GM19035 (cell line): ENCODE data around the gene CACNA1S.

Source experiments
- ATAC-seq: cut with Tn5 transposase; IDR thresholded peaks from one replicate; pipeline ENCODE4 v1.9.1; 2021; ENCODE audit not compliant: unreplicated experiment

The CACNA1S gene

DNA sequence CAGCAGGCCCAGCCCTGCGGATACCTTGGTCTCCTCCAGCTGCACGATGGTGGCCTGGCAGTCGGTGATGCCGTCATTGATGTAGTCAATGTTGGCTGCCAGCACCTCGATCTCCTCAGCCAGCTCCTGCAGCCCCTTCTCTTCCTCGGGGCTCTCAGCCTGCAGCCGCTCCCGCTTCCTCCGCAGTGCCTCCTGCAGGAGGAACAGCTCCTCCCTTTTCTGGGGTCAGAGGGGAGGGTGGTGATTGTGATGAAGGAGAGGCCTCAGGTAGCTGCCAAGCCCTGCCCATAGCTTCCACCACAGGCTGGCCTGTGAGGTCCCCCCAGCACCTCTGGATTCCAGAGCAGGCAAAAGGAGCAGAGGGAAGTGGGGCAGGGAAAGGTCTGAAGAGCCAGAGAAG is 122.1 kb downstream of the CACNA1S start:
- no peak for ATAC-seq
